GM19328 (cell line): ENCODE measurements around the gene LMX1B.

ENCODE experiments used
- ATAC-seq: cut with Tn5 transposase; IDR thresholded peaks from one replicate; pipeline ENCODE4 v1.9.1; 2021; ENCODE audit warnings: mild to moderate bottlenecking, moderate library complexity; ENCODE audit not compliant: unreplicated experiment

LMX1B gene

GRCh38 chr9:126693428-126693944, 79.8 kb downstream of the LMX1B start:
- ATAC-seq, result no peak

- no peak for ATAC-seq
Measured at GRCh38 chr9:126694206-126695081, 80.7 kb downstream of the LMX1B start.

GRCh38 chr9:126695186-126695585, 81.5 kb downstream of the LMX1B start:
- ATAC-seq, result no peak

GRCh38 chr9:126695701-126696400, 82.1 kb downstream of the LMX1B start:
- ATAC-seq, result no peak

GRCh38 chr9:126696401-126697145, 82.8 kb downstream of the LMX1B start:
- ATAC-seq, result no peak

GRCh38 chr9:126697330-126697729, 83.6 kb downstream of the LMX1B start:
- no peak for ATAC-seq

GRCh38 chr9:126698251-126698650, 84.5 kb downstream of the LMX1B start:
- no peak for ATAC-seq

GRCh38 chr9:126698756-126699155, 85.0 kb downstream of the LMX1B start:
- no peak for ATAC-seq

- no peak for ATAC-seq
Measured at GRCh38 chr9:126699401-126699881, 85.7 kb downstream of the LMX1B start.

GRCh38 chr9:126700296-126700695, 86.6 kb downstream of the LMX1B start:
- no peak for ATAC-seq

GRCh38 chr9:126700903-126701812, 87.4 kb downstream of the LMX1B start:
- no peak for ATAC-seq

GRCh38 chr9:126701813-126702140, 88.0 kb downstream of the LMX1B start:
- ATAC-seq, result no peak

GRCh38 chr9:126702151-126703001, 88.6 kb downstream of the LMX1B start:
- ATAC-seq, result no peak

- ATAC-seq, result no peak
Measured at GRCh38 chr9:126703002-126703865, 89.5 kb downstream of the LMX1B start.

- ATAC-seq, result no peak
Measured at GRCh38 chr9:126703866-126704156, 90.1 kb downstream of the LMX1B start.

GRCh38 chr9:126704157-126704891, 90.6 kb downstream of the LMX1B start:
- no peak for ATAC-seq

GRCh38 chr9:126704892-126705766, 91.4 kb downstream of the LMX1B start:
- no peak for ATAC-seq
